Right renal pelvis (tissue), 4 donors: ENCODE data around the gene TENM4. TPM values are rescaled to one million over a fixed set of nuclear protein-coding genes. Genes with fewer than 3 reads are reported as not detected.
"Not testable (repeated sequence)": the region's sequence is repeated elsewhere in the genome, so short reads cannot be mapped to it uniquely, and the experiment has no call there.

Experiments used
- DNase-seq, 4 donors: peaks; one replicate each; pipeline ENCODE4 v3.0.0-alpha.2; 2013; ENCODE audit warnings: low read depth in 4 of 4, low spot score in 3 of 4, missing footprints in 1 of 4
- polyA plus RNA-seq, 4 donors: library from polyadenylated mRNA; unstranded; fragments of 120-200 nt; gene quantifications; one replicate each; pipeline ENCODE4 v1.2.1, GENCODE V29; 2013; ENCODE audit not compliant: insufficient read length in 4 of 4

TENM4 gene
- polyA plus RNA-seq, 4 donors, result 19.9 to 26.6 (median 22.0) TPM

DNA sequence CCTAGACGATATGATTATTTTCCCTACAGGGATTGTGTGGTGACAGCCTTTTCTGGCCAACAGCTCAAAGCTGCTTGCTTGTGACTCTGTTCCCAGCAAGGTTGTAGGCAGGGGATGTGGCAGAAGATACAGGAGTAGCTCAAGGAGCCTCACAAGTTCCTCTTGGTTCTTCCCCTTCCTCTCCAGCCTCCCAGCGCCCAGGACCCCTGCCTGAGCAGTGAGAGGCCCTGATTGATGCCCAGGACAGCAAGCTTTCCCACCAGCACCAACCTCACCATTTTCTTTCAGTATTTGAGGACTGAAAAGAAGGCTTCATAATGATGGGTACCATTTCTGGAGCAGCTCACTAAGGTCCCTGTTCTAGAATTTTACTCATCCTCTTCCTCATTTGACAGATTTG, 248.0 kb downstream of the TENM4 start:
- no peak for DNase-seq

GRCh38 chr11:79191716-79192115, 249.1 kb downstream of the TENM4 start:
- DNase-seq, result not testable (repeated sequence)

DNA sequence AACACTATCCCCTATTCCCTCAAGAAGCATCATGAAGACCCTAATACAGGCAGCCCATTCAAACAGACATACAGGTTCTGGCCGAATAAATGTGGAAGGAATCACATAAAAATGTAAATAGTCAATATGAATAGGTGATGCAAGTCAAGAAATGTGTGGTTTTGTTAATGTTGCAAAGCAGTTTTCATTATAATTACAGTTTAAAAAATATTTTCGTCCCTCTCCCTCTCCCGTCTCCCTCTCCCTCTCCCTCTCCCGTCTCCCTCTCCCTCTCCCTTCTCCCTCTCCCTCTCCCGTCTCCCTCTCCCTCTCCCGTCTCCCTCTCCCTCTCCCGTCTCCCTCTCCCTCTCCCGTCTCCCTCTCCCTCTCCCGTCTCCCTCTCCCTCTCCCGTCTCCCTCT, 250.3 kb downstream of the TENM4 start:
- not testable (repeated sequence) for DNase-seq

GRCh38 chr11:79189601-79190000, 251.2 kb downstream of the TENM4 start:
- no peak for DNase-seq

DNA sequence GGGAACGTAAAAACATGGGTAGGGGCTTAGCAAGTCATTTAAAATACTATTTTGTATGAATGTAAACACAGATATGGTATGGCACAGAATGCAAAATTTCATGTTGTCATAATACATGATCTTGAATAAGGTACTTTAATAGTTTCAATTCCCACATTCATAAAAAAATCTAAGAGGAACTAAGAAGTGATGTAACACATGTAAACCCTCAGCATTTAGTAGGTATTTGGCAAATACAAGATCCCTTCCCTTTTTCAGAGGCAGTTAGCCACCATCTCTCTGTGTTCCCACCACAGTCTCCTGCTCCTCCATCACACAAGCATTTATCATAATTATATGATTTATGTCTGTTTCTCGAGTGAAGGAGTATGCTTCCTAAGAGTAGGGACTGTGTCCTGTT, 251.8 kb downstream of the TENM4 start:
- no peak for DNase-seq

GRCh38 chr11:79186669-79187068, 254.2 kb downstream of the TENM4 start:
- no peak for DNase-seq

GRCh38 chr11:79185351-79185750, 255.5 kb downstream of the TENM4 start:
- DNase-seq, result no peak

- DNase-seq, result no peak
Observed at GRCh38 chr11:79184285-79184684, 256.5 kb downstream of the TENM4 start.

GRCh38 chr11:79182794-79183193, 258.0 kb downstream of the TENM4 start:
- DNase-seq, result no peak

DNA sequence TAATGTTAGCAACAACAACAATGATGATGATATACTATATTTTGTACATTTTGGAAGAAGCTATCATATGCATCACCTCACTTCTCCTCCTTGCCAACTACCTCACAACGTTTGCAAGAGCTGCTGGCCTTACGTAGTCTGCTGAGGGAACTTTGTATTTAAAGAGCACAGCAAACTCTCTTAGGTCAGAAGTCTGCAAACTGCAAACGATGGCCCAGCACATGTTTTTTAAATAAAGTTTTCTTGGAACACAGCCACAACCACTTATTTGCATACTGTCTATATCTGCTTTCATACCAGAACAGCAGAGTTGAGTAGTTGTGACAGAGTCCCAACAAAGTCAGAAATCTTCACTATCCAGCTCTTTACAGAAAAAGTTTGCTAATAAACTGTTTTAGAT, 261.7 kb downstream of the TENM4 start:
- no peak for DNase-seq

- no peak for DNase-seq
Observed at GRCh38 chr11:79174045-79175008, 266.5 kb downstream of the TENM4 start.

DNA sequence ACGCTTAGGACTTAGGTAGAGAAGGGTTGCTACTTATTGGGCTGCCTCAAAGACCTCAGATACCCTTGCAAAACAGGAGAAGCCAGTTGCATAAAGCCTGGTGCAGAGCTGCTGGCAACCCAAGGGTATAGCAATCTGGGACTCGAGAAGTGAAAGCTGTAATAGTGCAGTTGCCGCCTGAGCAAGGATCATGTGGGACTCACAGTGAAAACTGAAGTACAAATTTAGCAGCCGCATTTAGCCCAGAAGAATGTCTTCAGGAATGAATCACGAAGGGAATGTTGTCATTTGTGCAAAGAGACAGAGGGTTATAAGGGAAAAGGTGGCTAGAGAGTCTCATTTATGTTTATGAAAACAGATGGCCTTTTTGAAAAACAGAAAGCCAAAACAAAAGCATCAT, 267.2 kb downstream of the TENM4 start:
- DNase-seq, result no peak

DNA sequence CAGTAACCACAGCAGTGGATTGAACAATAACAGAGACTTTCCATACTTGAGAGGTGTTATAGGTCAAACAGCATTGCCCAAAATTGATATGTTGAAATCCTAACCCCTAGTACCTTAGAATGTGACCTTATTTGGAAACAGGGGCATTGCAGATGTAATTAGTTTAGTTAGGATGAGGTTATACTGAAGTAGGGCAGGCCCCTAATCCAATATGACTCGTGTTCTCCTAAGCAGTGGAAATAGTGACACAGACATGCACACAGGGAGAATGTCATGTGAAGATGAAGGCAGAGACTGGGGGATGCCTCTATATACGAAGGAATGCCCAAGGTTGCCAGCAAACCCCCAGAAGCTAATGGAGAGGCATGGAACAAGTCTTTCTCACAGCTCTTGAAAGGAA, 270.5 kb downstream of the TENM4 start:
- DNase-seq, result no peak

DNA sequence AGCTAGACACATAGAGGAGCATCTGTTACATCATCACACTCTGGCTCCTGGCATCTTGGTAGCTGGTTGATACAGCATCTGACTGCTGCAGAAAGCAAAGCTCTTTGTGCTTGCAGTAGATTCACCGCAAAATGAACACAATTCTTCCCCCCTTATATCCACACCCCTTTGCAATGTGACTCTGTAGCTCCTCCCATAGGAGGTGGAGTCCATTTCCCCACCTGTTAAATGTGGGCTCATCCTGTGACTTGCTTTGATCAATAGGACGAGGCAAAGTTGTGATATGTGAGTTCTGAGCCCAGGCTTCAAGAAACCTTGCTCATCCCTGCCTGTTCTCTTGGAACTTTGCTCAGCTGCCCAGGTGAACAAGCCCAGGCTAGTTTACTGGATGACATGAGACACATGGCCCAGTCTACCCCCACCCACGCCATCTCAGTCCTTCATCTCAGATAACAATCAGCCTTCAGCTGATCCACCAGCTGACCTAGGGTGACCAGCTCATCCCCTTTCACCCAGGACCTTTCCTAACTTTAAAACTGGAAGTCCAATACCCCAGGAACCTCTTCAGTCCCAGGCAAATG, 272.2 kb downstream of the TENM4 start:
- no peak for DNase-seq

DNA sequence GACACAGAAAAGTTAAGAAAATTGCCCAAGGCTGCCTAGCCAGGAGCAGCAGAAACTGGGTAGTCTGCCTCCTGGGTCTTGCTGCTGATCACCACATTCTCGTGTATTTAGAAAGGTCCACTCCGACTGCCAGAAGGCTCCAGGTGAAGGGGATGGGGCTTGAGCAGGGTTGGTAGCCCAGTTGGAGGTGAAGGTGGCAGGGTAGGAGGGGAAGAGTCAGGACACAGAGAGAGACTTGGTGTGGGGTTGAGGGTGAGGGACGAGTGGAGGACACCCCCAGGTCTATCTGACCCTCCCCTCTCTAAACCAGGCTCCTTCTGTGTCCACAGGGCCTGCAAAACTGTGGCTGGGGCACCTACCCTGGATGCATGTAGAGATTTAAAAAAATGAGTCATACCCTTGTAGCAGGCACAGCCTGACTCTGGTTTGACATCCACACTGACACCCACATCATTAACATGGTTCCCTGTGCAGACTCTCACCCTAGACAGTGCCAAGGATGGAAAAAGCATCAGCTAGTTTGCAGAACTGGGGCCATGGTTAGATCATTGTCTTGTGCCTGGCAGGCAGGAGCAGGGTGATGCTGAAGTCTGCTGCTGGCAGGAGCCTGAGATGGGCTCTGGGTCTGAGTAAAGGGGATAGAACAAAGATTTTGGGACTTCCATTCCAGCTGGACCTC, 273.2 kb downstream of the TENM4 start:
- no peak for DNase-seq

DNA sequence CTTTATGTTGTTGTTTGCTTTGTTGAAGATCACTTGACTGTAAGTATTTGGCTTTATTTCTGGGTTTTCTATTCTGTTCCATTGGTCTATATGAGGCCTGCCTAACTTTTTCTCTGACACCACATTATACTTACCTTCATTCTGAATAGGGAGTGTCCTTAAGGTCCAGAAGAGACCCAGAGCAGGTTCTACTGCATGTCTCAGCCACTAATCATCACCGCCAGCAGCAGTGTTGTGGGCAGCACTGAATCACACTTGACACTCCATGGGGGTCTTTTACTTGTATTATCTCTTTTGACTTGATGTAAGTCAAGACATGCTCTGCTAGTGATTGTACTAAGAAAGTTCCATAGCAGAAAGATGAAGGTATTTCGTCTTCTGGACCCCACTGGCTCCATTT, 274.9 kb downstream of the TENM4 start:
- DNase-seq, result no peak

GRCh38 chr11:79160791-79161403, 279.9 kb downstream of the TENM4 start:
- DNase-seq, result no peak

- DNase-seq, result no peak
Observed at GRCh38 chr11:79159657-79160450, 281.0 kb downstream of the TENM4 start.

DNA sequence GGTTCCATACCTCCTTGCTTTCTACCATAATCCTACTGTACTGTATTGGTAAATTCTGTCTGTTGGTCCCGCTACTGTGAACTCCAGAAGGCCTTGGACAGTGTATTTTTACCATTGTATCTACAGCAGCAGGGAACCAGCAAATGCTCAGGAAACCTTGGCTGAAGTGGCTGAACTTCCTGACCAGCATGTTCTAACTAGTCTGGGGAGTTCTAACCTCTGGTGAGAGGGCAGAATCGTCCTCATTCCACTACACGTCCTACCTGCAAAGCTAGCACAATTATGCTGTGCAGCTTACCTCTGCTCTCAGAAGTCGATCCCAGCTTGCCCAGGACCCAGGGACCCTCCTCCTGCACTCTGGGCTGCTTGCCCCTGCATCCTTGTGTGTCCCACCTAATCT, 283.1 kb downstream of the TENM4 start:
- no peak for DNase-seq

- no peak for DNase-seq
Observed at GRCh38 chr11:79156031-79156430, 284.8 kb downstream of the TENM4 start.
